ENCODE data around the gene FOSL2.

- TF ChIP-seq, protein P1, sequence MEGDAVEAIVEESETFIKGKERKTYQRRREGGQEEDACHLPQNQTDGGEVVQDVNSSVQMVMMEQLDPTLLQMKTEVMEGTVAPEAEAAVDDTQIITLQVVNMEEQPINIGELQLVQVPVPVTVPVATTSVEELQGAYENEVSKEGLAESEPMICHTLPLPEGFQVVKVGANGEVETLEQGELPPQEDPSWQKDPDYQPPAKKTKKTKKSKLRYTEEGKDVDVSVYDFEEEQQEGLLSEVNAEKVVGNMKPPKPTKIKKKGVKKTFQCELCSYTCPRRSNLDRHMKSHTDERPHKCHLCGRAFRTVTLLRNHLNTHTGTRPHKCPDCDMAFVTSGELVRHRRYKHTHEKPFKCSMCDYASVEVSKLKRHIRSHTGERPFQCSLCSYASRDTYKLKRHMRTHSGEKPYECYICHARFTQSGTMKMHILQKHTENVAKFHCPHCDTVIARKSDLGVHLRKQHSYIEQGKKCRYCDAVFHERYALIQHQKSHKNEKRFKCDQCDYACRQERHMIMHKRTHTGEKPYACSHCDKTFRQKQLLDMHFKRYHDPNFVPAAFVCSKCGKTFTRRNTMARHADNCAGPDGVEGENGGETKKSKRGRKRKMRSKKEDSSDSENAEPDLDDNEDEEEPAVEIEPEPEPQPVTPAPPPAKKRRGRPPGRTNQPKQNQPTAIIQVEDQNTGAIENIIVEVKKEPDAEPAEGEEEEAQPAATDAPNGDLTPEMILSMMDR (conservative IDR thresholded peaks at IDR 0.05; ENCODE audit: low read depth, low read length), result no peak
- TF ChIP-seq EZH2 (IDR thresholded peaks at IDR 0.05; ENCODE audit: low read length, unreplicated experiment) (no peak), EZH2phosphoT487 (IDR thresholded peaks at IDR 0.05; ENCODE audit: borderline replicate concordance, low read length) (no peak)
Observed at GRCh38 chr2:28393114-28393836, 617 bp downstream of the FOSL2 start.

Data from PC-3 (cell line).